ENCODE measurements around the gene EIF4E.
"Not testable (repeated sequence)": the region's sequence is repeated elsewhere in the genome, so short reads cannot be mapped to it uniquely, and the experiment has no call there.

Gene EIF4E

DNA sequence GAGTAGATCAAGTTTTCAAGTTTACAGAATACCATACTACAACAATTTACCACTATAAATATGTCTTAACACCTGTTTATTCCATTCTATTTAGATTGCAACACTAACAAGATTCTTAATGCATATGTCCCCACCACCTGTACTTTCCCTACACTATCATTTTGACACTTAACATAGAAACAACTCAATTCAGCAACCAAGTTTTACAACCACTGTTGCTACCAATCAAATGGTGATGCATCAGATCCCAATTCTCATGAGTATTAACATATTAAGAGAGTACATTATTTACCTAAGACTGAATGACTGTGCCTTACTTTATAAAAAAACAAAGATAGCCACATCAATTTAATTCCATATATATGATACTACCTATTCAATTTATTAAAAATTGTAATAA is 49.4 kb downstream of the EIF4E start:
- no peak for DNase-seq (ENCODE audit: low read depth in 2 of 2)

DNA sequence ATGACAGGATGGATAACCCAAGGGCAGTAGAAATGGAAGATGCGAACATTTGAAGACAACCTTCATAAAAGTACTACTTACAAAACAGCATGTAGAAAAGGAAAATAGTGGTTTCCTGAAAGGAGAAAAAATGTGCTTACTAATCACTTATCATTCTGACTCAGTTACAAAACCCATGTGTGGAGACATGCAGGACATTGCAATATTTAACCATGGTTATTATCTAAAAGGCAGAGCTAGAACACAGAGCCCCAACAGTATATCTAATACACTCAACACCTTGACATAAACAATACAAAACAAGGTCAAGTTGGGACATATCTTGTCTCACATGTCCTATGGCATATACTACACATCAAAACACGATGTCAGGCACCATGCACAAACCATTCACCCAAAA is 55.9 kb downstream of the EIF4E start:
- no peak for DNase-seq (ENCODE audit: low read depth in 2 of 2)

DNA sequence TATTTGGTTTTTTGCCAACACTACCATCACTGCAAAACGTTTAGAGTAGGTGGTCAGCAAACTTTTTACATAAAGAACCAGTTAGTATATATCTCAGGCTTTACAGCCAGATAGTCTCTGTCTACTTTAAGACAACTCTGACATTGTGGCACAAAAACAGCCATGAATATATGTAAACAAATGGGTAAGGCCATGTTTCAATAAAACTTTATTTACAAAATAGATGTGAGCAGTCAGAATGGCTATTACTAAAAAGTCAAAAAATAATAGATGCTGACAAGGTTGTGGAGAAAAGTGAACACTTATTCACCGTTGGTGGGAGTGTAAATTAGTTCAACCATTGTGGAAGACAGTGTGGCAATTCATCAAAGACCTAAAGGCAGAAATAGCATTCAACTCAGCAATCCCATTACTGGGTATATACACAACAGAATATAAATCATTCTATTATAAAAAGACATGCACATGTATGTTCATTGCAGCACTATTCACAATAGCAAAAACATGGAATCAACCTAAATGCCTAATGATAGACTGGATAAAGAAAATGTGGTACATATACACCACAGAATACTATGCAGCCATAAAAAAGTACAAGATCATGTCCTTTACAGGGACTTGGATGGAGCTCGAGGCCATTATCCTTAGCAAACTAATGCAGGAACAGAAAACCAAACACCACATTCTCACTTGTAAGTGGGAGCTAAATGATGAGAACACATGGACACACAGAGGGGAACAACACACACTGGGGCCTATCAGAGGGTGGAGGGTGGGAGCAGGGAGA is 56.6 kb downstream of the EIF4E start:
- DNase-seq (ENCODE audit: low read depth in 2 of 2), result not testable (repeated sequence)

DNA sequence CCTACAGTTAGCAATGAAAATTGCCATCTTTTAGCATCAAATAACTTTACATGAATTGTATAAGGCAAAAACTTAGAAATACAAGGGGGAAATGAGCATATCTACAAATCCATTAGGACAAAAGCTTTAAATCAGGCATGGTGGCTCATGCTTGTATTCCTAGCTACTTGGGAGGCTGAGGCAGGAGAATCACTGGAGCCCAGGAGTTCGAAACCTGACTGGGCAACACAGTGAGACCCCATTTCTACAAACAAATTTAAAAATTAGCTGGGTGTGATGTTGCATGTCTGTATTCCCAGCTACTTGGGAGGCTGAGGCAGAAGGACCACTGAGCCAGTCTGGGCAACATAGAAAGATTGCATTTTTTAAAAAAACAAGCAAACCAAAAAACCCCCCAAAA is 61.3 kb downstream of the EIF4E start:
- no peak for DNase-seq (ENCODE audit: low read depth in 2 of 2)

DNA sequence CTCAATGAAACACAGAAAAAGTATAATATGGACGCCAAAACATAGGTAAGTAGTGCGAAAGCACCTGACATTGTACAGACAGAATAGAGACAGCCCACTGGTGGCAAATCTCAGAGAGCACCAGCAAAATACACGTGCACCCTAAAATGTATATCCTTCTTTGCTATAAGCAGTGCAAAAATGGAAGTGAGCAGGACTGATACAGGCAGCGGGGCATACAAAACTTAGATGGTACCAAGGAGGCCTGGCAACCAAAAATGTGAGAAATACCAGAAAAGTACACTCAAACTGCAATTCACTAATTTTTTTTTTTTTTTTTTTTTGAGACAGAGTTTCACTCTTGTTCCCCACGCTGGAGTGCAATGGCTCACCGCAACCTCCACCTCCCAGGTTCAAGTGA is 63.9 kb downstream of the EIF4E start:
- DNase-seq (ENCODE audit: low read depth in 2 of 2), result no peak

DNA sequence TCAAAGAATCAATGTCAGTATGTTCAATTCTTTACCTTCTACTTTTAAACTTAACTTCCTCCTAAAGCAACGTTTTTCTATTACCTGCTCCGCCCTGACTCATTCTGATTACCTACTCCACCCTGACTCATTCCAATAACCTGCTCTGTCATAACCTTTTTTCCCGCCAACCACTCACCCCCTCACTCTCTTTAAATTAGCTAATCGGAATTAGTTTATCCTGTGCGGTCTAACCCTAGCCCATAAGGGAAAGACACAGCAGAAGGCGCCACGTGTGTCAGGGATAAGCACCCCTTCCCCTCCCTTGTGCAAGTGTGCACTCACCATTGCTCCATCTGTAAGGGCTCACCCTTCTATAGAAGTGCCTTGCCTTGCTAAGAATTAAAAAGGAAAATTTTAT is 64.4 kb downstream of the EIF4E start:
- no peak for DNase-seq (ENCODE audit: low read depth in 2 of 2)

DNA sequence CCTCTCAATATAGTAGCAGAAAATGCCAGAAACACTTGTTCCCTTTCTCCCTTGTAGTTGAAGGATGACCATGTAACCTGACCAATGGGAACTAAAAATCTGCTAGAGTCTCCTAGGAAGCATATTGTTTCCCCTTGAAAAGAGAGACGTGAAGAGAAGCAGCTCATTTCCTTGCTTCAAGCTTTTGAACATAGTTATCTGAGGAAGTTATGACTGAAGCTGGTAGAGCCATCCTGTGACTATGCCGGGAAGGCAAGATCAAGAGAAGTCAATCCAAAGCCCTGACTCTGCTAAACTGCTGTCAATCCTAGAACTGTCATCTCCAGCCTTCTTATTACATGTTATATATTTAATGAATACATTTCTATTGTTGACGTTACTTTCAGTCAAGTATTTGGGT is 66.6 kb downstream of the EIF4E start:
- no peak for DNase-seq (ENCODE audit: low read depth in 2 of 2)

DNA sequence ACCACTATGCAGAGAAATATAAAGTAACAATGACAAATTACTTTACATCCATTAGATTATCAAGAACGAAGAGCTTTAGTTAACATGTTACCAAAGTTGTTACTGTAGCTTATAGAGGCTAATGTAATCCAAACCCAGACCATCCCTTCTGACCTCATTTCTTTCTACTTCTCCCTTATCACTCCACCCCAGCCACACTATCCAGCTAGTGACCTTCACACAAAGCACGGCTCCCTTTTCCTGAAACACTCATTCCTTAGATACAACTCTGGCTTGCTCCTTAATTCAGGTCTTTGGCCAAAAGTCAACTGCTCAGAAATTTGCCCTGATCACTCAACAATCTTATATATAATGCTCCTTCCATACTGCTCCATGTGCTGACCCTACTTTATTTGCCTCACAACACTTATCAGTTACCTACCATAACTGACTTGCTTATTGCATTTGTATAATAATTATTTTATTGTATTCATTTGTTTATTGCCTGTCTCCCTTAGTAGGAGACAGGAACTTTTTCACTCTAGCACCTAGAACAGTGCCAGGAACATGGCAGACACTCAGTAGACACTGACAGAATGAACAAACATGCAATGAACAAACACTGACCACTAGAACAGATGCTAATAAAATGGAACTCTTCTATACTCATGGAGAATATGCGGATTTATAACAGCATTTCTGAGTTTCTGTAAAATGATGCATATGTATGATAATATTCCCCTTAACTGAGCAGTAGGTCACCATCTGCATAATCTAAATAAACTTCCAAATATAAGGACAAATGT is 67.6 kb downstream of the EIF4E start:
- DNase-seq (ENCODE audit: low read depth in 2 of 2), result no peak

DNA sequence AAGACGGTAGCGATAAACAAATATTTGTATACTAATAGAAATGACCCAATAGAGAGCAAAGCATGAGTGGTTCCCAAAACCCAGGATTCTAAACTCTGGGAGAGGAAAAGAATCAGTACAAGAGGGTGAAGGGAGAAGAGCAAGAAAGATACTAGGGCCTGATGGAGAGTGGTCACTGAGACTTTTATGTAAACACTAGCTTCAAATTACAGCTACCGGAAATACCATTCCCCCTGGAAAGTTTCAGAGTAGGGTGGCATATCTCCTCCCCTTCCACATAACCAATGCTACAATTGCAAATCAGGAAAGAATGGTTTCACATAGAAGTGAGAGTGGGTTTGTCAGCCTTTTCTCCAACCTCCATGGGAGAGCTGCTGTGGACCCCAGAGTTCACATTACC is 77.1 kb downstream of the EIF4E start:
- DNase-seq (ENCODE audit: low read depth in 2 of 2), result no peak

DNA sequence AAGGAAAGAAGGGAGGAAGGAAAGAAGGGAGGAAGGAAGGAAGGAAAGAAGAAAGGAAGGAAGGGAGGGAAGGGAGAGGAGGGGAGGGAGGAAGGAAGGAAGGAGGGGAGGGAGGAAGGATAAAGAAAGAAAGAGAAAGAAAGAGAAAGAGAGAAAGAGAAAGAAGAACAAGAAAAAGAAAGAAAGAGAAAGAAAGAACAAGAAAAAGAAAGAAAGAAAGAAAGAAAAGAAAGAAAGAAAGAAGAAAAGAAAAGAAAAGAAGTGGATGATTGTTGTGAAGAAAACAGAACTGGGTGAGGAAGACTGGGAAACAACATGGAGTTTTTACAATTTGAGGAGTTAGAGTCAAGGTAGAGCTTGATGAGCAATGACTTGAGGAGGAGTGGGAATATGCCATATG is 78.0 kb downstream of the EIF4E start:
- DNase-seq (ENCODE audit: low read depth in 2 of 2), result no peak

DNA sequence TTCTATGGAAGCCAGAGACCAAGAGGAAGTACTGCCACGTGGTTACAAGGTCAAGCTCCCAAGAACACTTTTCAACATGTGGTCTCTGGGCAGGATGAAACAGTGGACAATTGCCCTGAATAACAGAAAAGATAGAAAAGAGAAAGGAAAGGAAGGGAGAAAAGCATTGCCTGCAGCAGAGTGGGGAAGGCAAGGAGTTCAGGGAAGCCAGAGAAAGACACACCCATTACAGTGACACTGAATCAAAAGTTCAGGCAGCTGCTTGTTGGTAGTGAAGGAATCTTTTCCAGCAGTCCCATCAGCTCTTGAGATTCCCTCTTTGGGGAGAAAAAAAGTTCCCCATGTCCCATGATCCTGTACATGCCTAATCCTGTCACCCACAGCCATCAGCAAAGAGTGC is 80.5 kb downstream of the EIF4E start:
- no peak for DNase-seq (ENCODE audit: low read depth in 2 of 2)

DNA sequence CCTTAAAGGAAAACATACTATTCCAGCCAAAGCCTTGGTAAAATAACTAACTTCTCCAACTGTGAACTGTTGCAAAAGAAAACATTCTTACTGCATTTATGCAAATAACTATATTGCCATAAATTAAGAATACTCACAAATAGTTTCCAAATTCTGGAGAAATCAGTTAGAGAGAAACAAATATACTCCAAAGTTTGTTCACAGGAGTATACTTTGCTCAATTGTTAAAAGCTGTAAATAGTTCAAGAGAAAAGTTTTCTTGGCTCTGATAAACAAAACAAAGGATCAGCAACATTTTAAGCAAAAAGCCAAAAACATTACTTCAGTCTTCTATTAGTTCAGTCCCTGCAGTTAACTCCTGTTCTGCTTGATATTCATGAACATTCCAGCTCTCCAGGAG is 83.0 kb downstream of the EIF4E start:
- no peak for DNase-seq (ENCODE audit: low read depth in 2 of 2)

DNA sequence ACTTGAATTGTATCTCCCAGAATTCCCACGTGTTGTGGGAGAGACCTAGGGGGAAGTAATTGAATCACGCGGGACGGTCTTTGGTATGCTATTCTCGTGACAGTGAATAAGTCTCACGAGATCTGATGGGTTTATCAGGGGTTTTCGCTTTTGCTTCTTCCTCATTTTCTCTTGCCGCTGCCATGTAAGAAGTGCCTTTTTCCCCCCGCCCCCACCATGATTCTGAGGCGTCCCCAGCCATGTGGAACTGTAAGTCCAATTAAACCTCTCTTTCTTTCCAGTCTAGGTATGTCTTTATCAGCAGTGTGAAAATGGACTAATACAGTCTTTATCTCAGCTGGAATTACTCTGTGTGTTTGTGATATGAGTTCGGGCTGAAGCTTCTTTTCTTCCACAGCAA is 86.0 kb downstream of the EIF4E start:
- DNase-seq (ENCODE audit: low read depth in 2 of 2), result not testable (repeated sequence)

DNA sequence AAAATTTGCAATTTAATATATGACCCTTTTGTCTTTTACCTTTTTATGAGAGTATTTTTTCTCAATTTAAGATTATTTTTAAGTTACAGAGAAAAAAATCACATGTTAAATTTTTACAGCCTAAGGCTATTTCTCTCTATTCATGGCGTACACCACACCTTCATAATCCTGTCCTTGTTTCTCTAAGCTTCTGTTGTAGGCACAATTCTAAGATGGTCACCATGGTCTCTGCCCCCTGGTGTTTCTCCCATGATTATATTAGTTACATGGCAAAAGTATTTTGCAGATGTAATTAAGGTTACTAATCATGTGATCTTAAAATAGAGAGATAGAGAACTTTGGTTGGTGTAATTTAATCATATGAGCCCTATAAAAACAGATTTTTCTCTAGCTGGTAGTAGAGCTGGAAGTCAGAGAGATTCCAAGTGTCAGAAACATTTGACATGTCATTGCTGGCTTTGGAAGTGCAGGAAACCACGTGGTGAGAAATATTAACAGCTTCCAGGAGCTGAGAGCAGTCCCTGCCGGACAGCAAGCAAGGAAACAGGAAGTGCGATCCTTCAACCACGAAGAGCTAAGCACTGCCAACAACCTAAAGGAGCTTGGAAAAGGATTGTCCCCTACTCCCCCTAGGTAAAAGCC is 89.8 kb downstream of the EIF4E start:
- no peak for DNase-seq (ENCODE audit: low read depth in 2 of 2)

DNA sequence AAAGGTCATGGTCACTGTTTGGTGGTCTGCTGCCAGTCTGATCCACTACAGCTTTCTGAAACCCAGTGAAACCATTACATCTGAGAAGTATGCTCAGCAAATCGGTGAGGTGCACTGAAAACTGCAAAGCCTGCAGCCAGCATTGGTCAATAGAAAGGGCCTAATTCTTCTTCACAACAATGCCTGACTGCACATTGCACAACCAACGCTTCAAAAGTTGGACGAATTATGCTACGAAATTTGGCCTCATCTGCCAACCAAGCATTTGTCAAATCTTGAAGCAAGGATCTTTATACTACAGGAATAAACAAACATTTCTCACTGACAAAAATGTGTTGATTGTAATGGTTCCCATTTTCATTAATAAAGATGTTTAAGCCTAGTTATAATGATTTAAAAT is 90.4 kb downstream of the EIF4E start:
- DNase-seq (ENCODE audit: low read depth in 2 of 2), result no peak

DNA sequence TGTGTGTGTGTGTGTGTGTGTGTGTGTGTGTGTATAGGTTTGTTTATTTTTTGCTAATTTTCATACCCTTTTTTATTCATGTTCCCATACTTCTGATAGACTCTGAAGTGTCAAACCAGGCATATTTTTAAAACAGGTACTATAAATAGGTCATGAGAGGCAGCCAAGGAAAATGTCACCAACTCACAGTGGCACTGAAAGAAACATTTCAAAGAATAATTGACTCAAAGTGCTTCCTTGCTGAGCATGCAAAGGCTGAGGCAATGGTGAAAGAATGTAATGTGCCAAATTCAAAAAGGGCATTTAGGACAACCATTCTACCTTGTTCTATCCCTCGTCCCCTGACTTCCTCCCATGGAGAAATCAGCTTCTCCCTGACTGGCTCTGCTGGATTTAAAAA is 95.5 kb downstream of the EIF4E start:
- DNase-seq (ENCODE audit: low read depth in 2 of 2), result no peak

DNA sequence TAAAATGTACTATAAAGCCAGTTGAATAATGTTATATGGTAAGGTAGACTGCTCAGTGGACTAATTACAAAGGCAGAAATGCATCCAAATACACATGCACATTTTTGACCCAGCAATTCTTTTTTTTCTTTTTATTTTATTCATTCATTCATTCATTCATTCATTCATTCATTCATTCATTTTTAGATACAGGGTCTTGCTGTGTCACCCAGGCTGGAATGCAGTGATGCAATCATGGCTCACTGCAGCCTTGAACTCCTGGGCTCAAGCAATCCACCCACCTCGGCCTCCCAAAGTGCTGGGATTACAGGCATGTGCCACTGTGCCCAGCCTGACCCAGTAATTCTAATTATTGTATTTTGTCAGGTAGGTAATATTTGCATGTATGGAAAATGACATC is 97.9 kb downstream of the EIF4E start:
- not testable (repeated sequence) for DNase-seq (ENCODE audit: low read depth in 2 of 2)

All from stimulated activated CD8-positive, alpha-beta memory T cell treated with anti-CD3 and anti-CD28 coated beads, Interleukin-7, amount 100 ng/mL, for 1 hour (primary cell).